MCF 10A (cell line): ENCODE measurements around the gene GLIS1. TPM values are rescaled to one million over a fixed set of nuclear protein-coding genes. Genes with fewer than 3 reads are reported as not detected.
"Not testable (repeated sequence)": the region's sequence is repeated elsewhere in the genome, so short reads cannot be mapped to it uniquely, and the experiment has no call there.

ENCODE experiments used
- BruUV-seq: library from RNA; stranded (reverse); fragments of 400-500 nt; replicated peaks from 2 replicates; lab custom pipeline; 2021; lab: Mats Ljungman, UMichigan
- CTCF ChIA-PET: fragments of 300-600 bp; sonication (Branson Sonifier 250); formaldehyde crosslinking; extraction: SDS; loops from one replicate; lab custom pipeline; 2021; ENCODE audit warnings: antibody characterized with exemption, inconsistent platforms; lab: Yijun Ruan, JAX
- POLR2A ChIA-PET: fragments of 300-600, 350-650 bp; sonication (Branson Sonifier 250); formaldehyde crosslinking; extraction: SDS; loops from one replicate; lab custom pipeline; 2020; ENCODE audit warnings: antibody characterized with exemption, inconsistent platforms; lab: Yijun Ruan, JAX
- DNase-seq: peaks from one replicate; pipeline ENCODE4 v3.0.0-alpha.2; 2018; ENCODE audit not compliant: unreplicated experiment
- H3K27ac Mint-ChIP-seq: one replicate; pipeline ENCODE4 v1.8.0; 2022; ENCODE audit warnings: mild to moderate bottlenecking, low read depth, mixed read lengths; ENCODE audit not compliant: unreplicated experiment
- H3K27me3 Mint-ChIP-seq: one replicate; pipeline ENCODE4 v1.8.0; 2022; ENCODE audit warnings: mixed read lengths; ENCODE audit not compliant: insufficient read depth, unreplicated experiment
- H3K36me3 Mint-ChIP-seq: one replicate; pipeline ENCODE4 v1.8.0; 2022; ENCODE audit warnings: mild to moderate bottlenecking, moderate library complexity, mixed read lengths; ENCODE audit not compliant: insufficient read depth, unreplicated experiment
- H3K4me1 Mint-ChIP-seq: one replicate; pipeline ENCODE4 v1.8.0; 2022; ENCODE audit warnings: mixed read lengths; ENCODE audit not compliant: insufficient read depth, unreplicated experiment
- H3K4me3 Mint-ChIP-seq: one replicate; pipeline ENCODE4 v1.8.0; 2022; ENCODE audit warnings: mild to moderate bottlenecking, moderate library complexity, mixed read lengths; ENCODE audit not compliant: unreplicated experiment
- H3K9me3 Mint-ChIP-seq: one replicate; pipeline ENCODE4 v1.8.0; 2022; ENCODE audit warnings: mixed read lengths; ENCODE audit not compliant: unreplicated experiment
- intact Hi-C: fragments of 100-400 bp; cut with micrococcal nuclease; formaldehyde crosslinking; loops from 2 replicates; pipeline ENCODE4 v1.14.1; 2022
- total RNA-seq: library from RNA; stranded (reverse); gene quantifications from 2 replicates; pipeline ENCODE4 v1.2.3, GENCODE V29; 2022
- TF ChIP-seq, protein P1 (sequence below): fragments of 200-600 bp; IDR thresholded peaks from one replicate; pipeline ENCODE4 v1.8.0; 2022; ENCODE audit warnings: antibody characterized with exemption, mild to moderate bottlenecking; ENCODE audit not compliant: unreplicated experiment

The GLIS1 gene
- total RNA-seq, 1 experiment from 2014 or later, result 0.93 TPM

DNA sequence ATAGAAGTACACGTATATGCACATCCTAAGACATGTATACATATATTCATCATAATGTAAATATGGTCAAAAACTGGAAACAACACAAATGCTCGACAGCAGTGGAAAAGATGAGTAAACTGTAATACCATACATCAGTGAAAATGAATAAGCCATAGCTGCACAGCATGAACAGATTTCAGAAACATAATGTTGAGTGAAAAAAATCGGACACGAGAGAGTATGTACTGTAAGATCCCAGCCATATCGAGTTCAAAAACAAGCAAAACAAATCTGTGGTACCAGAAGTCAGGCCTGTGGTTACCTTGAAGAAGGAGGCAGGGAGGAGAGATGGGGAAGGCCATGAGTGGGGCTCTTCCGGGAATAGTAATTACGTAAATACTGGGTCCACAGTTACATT is 90.4 kb downstream of the GLIS1 start:
- no TSS peak for BruUV-seq
- ChIA-PET POLR2A (no interaction called here), CTCF (interaction anchor here (0.5 kb wide), 1 partner anchor 621 kb away, joined by 3 read pairs; no protein-coding TSS in a partner anchor)
- TF ChIP-seq, protein P1, sequence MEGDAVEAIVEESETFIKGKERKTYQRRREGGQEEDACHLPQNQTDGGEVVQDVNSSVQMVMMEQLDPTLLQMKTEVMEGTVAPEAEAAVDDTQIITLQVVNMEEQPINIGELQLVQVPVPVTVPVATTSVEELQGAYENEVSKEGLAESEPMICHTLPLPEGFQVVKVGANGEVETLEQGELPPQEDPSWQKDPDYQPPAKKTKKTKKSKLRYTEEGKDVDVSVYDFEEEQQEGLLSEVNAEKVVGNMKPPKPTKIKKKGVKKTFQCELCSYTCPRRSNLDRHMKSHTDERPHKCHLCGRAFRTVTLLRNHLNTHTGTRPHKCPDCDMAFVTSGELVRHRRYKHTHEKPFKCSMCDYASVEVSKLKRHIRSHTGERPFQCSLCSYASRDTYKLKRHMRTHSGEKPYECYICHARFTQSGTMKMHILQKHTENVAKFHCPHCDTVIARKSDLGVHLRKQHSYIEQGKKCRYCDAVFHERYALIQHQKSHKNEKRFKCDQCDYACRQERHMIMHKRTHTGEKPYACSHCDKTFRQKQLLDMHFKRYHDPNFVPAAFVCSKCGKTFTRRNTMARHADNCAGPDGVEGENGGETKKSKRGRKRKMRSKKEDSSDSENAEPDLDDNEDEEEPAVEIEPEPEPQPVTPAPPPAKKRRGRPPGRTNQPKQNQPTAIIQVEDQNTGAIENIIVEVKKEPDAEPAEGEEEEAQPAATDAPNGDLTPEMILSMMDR, result no peak
- Mint-ChIP-seq H3K27me3 (peaks cover 22% of the 10 kb centered on the region), H3K9me3 (no peaks in the 10 kb centered on the region), H3K4me1 (no peaks in the 10 kb centered on the region), H3K27ac (no peak overlapping the region), H3K36me3 (peaks cover 6% of the 10 kb centered on the region), H3K4me3 (no peak overlapping the region)
- intact Hi-C loops, result no loop called here
- no peak for DNase-seq

GRCh38 chr1:53647915-53648314 is 91.0 kb downstream of the GLIS1 start:
- H3K4me1 Mint-ChIP-seq, H3K9me3 Mint-ChIP-seq, DNase-seq, BruUV-seq, H3K36me3 Mint-ChIP-seq, POLR2A ChIA-PET, H3K27ac Mint-ChIP-seq, intact Hi-C loops, H3K4me3 Mint-ChIP-seq: not testable (repeated sequence)
- CTCF ChIA-PET, result interaction anchor here (0.6 kb wide), 1 partner anchor 106 kb away, joined by 3 read pairs; no protein-coding TSS in a partner anchor
- peaks cover 22% of the 10 kb centered on the region for H3K27me3 Mint-ChIP-seq

DNA sequence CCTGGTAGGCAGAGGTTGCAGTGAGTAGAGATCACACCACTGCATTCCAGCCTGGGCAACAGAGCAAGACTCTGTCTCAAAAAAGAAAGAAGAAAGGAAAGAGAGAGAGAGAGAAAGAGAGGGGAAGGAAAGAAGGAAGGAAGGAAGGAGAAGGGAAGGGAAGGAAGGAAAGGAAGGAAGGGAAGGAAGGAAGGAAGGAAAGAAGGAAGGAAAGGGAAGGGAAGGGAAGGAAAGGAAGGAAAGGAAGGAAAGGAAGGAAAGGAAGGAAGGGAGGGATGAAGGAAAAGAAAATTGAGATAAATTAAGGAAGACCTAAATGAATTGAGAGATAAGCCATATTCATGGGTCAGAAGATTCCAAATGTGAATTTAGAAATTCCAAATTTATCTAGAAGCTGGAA is 92.2 kb downstream of the GLIS1 start:
- Mint-ChIP-seq H3K27ac (no peak overlapping the region), H3K4me1 (no peaks in the 10 kb centered on the region), H3K9me3 (no peaks in the 10 kb centered on the region), H3K27me3 (peaks cover 22% of the 10 kb centered on the region), H3K4me3 (no peak overlapping the region), H3K36me3 (peaks cover 6% of the 10 kb centered on the region)
- DNase-seq, result no peak
- intact Hi-C loops, result no loop called here
- TF ChIP-seq, protein P1, result no peak
- CTCF ChIA-PET, result interaction anchor here (0.8 kb wide), 1 partner anchor 94 kb away, joined by 3 read pairs; no protein-coding TSS in a partner anchor
- no TSS peak for BruUV-seq
- POLR2A ChIA-PET, result interaction anchor here (0.8 kb wide), 1 partner anchor 579 kb away, joined by 4 read pairs; no protein-coding TSS in a partner anchor

GRCh38 chr1:53645690-53646078 is 93.3 kb downstream of the GLIS1 start:
- BruUV-seq, result no TSS peak
- intact Hi-C loops, result no loop called here
- no peaks in the 10 kb centered on the region for H3K9me3 Mint-ChIP-seq
- peaks cover 6% of the 10 kb centered on the region for H3K36me3 Mint-ChIP-seq
- TF ChIP-seq, protein P1, result no peak
- H3K27me3 Mint-ChIP-seq, result peaks cover 22% of the 10 kb centered on the region
- no peak for DNase-seq
- H3K4me3 Mint-ChIP-seq, result no peak overlapping the region
- H3K27ac Mint-ChIP-seq, result no peak overlapping the region
- CTCF ChIA-PET, result no interaction called here
- no peaks in the 10 kb centered on the region for H3K4me1 Mint-ChIP-seq
- POLR2A ChIA-PET, result no interaction called here
